MM.1S (cell line): ENCODE data around the gene PCNT.

Source experiments
- CTCF ChIP-seq: fragments of 300-600 bp; sonication (generic); IDR thresholded peaks from 2 replicates; pipeline ENCODE4 v1.5.1; 2016; ENCODE audit warnings: antibody characterized with exemption, low read length, mixed read lengths
- EZH2 ChIP-seq: fragments of 300-600 bp; sonication (generic); optimal IDR thresholded peaks from 2 replicates; pipeline ENCODE3; 2017; ENCODE audit warnings: low read depth, mild to moderate bottlenecking, antibody characterized with exemption, low read length, mixed read lengths

- TF ChIP-seq CTCF (no peak), EZH2 (no peak)
Measured at GRCh38 chr21:46327711-46328110, 3.8 kb downstream of the PCNT start.
